ENCODE data around the gene RUSF1. TPM values are rescaled to one million over a fixed set of nuclear protein-coding genes. Genes with fewer than 3 reads are reported as not detected.

RUSF1 gene
- total and polyA plus RNA-seq, 10 of the 15 experiments (the other 5 are each of a cell fraction or from before 2014, with no cell fraction given): 0.20 to 46.3 (median 29.7) TPM

DNA sequence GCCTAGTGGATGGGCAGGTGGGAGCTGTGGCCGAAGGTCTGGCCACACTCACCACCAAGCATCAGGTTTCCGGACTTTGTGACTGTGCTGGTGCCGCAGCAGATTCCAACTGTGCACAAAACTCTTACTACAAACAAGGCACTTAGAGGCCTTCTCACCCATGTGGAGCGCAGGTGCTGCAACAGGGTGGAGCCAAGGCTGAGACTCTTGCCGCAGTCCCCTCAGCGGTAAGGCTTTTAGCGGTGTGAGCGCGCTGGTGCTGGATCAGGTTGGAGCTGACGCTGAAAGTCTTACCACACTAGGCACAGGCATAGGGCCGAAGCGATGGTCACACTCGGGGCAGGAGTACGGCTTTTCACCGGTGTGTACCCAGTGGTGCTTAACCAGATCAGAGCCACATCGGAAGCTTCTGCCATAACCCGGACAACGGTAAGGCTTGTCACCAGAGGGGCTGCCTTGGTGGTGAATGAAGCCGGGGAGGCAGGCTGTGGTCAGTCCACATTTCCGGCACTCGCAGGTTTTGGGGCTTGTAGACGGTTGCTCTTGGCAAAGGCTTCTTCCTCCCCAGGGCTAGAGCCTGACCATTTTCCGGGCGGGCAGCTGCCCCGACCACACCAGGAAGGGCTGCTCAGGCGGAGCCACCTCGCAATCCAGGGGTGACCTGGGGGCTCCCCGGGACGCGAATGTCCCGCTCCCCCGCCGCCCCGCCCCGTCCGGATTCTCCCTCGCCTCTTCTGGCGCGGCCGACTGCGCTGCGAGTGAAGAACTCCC is 49.9 kb downstream of the RUSF1 start (continued):
- TF ChIP-seq, protein P1, sequence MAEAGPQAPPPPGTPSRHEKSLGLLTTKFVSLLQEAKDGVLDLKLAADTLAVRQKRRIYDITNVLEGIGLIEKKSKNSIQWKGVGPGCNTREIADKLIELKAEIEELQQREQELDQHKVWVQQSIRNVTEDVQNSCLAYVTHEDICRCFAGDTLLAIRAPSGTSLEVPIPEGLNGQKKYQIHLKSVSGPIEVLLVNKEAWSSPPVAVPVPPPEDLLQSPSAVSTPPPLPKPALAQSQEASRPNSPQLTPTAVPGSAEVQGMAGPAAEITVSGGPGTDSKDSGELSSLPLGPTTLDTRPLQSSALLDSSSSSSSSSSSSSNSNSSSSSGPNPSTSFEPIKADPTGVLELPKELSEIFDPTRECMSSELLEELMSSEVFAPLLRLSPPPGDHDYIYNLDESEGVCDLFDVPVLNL (IDR thresholded peaks at IDR 0.05; ENCODE audit: low read depth, low read length): no peak
- TF ChIP-seq NR2C2 (IDR thresholded peaks at IDR 0.05; ENCODE audit: borderline replicate concordance, control insufficient read depth, insufficient read length, low read depth): no peak

DNA sequence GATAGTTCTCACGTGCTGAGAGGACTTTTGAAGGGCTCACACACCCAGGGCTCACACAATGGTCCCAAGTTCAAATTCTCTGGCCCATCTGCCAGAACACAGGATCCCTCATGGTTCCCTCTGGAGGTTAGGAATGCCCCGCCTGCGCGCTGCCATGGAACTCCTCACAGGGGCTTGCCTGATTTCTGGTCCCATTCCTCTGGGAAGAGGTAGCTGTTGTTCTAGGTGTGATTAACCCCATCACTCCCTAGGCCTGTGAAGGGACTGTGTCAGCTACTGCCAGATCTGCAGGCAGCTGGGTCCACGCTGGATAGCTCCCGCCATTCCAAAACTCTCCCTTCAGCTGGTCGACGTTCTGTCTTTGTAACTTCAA is 51.2 kb downstream of the RUSF1 start:
- Histone ChIP-seq H4K20me1 (ENCODE audit: control insufficient read depth, insufficient read depth) (peaks cover 7% of the 10 kb centered on the region; the same call in 1 of the 2 replicates), H3K4me1 (ENCODE audit: control insufficient read depth, insufficient read depth, low read length) (peaks cover 16% of the 10 kb centered on the region), H3K79me2 (ENCODE audit: control insufficient read depth, insufficient read depth, low read length) (peaks cover 46% of the 10 kb centered on the region), H3K9ac (ENCODE audit: control insufficient read depth, insufficient read depth, low read length) (0 out of 2 replicates have a peak overlapping the region, but pooled peaks have one; percentile 17), H3K4me2 (ENCODE audit: control insufficient read depth, insufficient read depth) (peak overlapping the region; percentile 97), H3K27ac (ENCODE audit: control insufficient read depth, insufficient read depth) (no peak overlapping the region), H3K36me3 (ENCODE audit: control insufficient read depth in 2 of 2, insufficient read depth in 2 of 2, low read length in 1 of 2) (peaks cover 0 to 3% of the 10 kb centered on the region in 2 experiments; a peak in 2 of 4 replicates), H2AFZ (ENCODE audit: control insufficient read depth, low read depth, low read length) (no peak overlapping the region), H3K9me3 (replicated peaks; ENCODE audit: control insufficient read depth, insufficient read depth, low read length) (no peaks in the 10 kb centered on the region), H3K4me3 (peak overlapping the region; percentile 87), H3K27me3 (replicated peaks in 1 of 2; ENCODE audit: control insufficient read depth in 2 of 2, insufficient read depth in 2 of 2, low read length in 1 of 2) (no peaks in the 10 kb centered on the region)
- ATAC-seq: no peak
- 91% methylated on average over 8 of the region's 8 CpGs for WGBS (ENCODE audit: insufficient coverage, insufficient replicate concordance, low lambda C conversion rate, missing lambda C conversion rate)
- POLR2A ChIA-PET: interaction anchor here (1.6 to 4.0 kb wide), 2 partner anchors 277 to 416 kb away, joined by 4 to 20 read pairs; partner anchors contain the start of genes FUS and ZNF267
- RAD21 ChIA-PET (ENCODE audit: unreplicated experiment): interaction anchor here (0.7 to 4.0 kb wide), 5 partner anchors 14 to 412 kb away, joined by 3 to 21 read pairs (median 4); partner anchors contain the start of gene ZNF843
- CTCF ChIA-PET: interaction anchor here (1.1 to 7.0 kb wide), 10 partner anchors 13 to 420 kb away, joined by 3 to 71 read pairs (median 8); partner anchors contain the start of genes ZNF267 and ZNF843
- no peak for FAIRE-seq
- SMC1A ChIA-PET (ENCODE audit: uncharacterized antibody, unreplicated experiment): interaction anchor here (0.6 to 2.1 kb wide), 7 partner anchors 17 to 612 kb away, joined by 3 to 14 read pairs (median 3); no protein-coding TSS in a partner anchor
- no TSS peak for BruUV-seq (replicated peaks)
- in situ Hi-C loops (cut with MboI) (loop anchor here (5.0 kb wide), 2 partner anchors 240 to 410 kb away; no protein-coding TSS in a partner anchor), intact Hi-C loops (cut with micrococcal nuclease; ENCODE audit: unreplicated experiment) (loop anchor here (5.0 kb wide), 1 partner anchor 50 kb away; the partner anchor contains the start of gene RUSF1)
- no peak for DNase-seq (ENCODE audit: low read depth, low spot score)
- TF ChIP-seq NFXL1 (IDR thresholded peaks at IDR 0.05; ENCODE audit: borderline replicate concordance) (no peak), ZNF217 (IDR thresholded peaks at IDR 0.05) (no peak), EGR1 (IDR thresholded peaks at IDR 0.05; ENCODE audit: borderline replicate concordance in 1 of 2, low read depth in 2 of 2, low read length in 2 of 2) (no peak), PML (IDR thresholded peaks at IDR 0.05; ENCODE audit: low read length) (no peak), SMC3 (IDR thresholded peaks at IDR 0.05; ENCODE audit: borderline replicate concordance, low read length) (no peak), IKZF2 (IDR thresholded peaks at IDR 0.05) (no peak), SIN3A (IDR thresholded peaks at IDR 0.05; ENCODE audit: low read depth, low read length) (no peak), PAX8 (IDR thresholded peaks at IDR 0.05) (no peak), BRCA1 (IDR thresholded peaks at IDR 0.05; ENCODE audit: low read depth, low read length) (no peak)
- TF ChIP-seq, protein P2, sequence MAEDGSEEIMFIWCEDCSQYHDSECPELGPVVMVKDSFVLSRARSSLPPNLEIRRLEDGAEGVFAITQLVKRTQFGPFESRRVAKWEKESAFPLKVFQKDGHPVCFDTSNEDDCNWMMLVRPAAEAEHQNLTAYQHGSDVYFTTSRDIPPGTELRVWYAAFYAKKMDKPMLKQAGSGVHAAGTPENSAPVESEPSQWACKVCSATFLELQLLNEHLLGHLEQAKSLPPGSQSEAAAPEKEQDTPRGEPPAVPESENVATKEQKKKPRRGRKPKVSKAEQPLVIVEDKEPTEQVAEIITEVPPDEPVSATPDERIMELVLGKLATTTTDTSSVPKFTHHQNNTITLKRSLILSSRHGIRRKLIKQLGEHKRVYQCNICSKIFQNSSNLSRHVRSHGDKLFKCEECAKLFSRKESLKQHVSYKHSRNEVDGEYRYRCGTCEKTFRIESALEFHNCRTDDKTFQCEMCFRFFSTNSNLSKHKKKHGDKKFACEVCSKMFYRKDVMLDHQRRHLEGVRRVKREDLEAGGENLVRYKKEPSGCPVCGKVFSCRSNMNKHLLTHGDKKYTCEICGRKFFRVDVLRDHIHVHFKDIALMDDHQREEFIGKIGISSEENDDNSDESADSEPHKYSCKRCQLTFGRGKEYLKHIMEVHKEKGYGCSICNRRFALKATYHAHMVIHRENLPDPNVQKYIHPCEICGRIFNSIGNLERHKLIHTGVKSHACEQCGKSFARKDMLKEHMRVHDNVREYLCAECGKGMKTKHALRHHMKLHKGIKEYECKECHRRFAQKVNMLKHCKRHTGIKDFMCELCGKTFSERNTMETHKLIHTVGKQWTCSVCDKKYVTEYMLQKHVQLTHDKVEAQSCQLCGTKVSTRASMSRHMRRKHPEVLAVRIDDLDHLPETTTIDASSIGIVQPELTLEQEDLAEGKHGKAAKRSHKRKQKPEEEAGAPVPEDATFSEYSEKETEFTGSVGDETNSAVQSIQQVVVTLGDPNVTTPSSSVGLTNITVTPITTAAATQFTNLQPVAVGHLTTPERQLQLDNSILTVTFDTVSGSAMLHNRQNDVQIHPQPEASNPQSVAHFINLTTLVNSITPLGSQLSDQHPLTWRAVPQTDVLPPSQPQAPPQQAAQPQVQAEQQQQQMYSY (CRISPR knock-in tag; IDR thresholded peaks at IDR 0.05): no peak
- TF ChIP-seq, protein P3, sequence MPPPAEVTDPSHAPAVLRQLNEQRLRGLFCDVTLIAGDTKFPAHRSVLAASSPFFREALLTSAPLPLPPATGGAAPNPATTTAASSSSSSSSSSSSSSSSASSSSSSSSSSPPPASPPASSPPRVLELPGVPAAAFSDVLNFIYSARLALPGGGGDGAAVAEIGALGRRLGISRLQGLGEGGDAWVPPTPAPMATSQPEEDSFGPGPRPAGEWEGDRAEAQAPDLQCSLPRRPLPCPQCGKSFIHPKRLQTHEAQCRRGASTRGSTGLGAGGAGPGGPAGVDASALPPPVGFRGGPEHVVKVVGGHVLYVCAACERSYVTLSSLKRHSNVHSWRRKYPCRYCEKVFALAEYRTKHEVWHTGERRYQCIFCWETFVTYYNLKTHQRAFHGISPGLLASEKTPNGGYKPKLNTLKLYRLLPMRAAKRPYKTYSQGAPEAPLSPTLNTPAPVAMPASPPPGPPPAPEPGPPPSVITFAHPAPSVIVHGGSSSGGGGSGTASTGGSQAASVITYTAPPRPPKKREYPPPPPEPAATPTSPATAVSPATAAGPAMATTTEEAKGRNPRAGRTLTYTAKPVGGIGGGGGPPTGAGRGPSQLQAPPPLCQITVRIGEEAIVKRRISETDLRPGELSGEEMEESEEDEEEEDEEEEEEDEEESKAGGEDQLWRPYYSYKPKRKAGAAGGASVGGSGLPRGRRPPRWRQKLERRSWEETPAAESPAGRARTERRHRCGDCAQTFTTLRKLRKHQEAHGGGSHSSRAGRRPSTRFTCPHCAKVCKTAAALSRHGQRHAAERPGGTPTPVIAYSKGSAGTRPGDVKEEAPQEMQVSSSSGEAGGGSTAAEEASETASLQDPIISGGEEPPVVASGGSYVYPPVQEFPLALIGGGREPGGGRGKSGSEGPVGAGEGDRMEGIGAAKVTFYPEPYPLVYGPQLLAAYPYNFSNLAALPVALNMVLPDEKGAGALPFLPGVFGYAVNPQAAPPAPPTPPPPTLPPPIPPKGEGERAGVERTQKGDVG (CRISPR knock-in tag; IDR thresholded peaks at IDR 0.05): no peak

All from GM12878 (cell line).